Measurements from ENCODE around the gene S100A7A.
"Not testable (repeated sequence)": the region's sequence is repeated elsewhere in the genome, so short reads cannot be mapped to it uniquely, and the experiment has no call there.

S100A7A gene

DNA sequence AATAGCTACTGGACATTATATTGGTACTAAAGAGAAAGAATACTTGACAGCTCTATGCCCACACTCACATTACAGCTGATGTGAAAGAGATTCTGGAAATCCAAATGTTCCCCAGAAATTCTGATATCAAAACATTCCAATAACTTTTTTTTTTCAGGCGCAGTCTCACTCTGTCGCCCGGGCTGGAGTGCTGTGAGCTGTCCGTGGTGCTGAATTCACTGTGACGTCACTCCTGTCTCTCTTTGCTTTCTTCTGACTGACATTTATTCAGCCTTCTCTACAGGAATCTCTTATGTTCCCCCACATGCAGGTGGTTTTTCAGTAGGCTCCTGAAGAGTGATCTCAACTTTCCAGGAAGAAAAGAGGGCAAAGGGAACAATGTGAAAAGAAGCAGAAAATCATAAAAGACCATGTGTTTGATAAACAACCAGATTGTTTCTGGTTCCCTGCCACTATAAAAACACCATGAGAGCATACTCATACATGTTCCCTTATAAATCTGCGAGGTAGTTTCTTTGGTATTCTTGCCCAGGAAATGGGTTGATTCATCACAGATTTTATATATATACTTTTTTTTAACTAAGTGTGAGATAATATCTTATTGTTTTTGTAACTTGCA lies 6.2 kb downstream of the S100A7A start:
- peak; percentile 12 to 50 for DNase-seq (ENCODE audit: low read depth in 2 of 2, low spot score in 1 of 2)

DNA sequence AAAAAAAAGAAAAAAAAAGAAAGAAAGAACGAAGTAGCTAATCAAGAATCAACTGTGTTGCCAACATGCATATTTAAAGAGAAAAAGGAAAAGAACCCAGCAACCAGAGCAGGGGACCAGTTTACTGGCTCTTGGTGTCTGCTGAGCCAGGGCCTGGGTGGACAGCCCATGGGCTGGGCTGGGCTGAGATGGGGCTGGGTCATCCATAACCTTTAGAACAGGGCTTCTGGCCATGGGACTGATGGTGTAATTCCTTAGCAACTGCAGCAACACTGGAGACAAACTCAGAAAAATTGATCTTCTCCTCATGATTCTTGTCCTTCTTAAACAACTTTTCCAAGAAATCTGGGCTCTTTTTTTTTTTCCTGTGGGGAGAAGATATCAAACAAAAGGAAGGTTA lies 10.5 kb downstream of the S100A7A start:
- DNase-seq (ENCODE audit: low read depth in 2 of 2, low spot score in 1 of 2), result no peak

DNA sequence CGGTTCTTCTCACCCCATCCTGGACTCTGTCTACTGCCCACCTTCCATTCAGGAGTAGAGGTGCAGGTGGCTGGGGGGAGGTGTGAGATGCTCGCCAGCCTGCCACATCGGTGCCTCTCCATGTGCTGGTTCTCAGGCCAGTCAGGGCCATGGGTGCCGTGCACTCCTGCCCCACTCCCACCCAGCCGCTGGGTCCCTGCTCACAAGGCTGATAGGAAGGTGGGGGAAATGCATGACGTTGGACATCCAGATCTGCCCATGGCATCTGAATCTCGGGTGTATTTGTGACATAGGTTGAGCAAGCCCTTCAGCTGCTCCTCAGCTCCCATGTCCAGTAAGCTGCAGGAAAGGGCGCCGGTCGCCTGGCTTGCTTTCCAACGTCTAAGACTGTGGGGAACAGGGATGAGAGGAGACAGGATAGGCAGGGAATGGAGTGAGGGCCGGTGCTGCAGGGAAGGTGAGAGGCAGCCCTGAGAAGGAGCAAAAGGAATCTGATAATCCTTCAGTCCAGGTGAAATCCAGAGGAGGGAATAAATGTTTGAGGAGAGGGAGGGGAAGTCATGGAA lies 11.8 kb downstream of the S100A7A start:
- DNase-seq (ENCODE audit: low read depth in 2 of 2, low spot score in 1 of 2), result no peak

DNA sequence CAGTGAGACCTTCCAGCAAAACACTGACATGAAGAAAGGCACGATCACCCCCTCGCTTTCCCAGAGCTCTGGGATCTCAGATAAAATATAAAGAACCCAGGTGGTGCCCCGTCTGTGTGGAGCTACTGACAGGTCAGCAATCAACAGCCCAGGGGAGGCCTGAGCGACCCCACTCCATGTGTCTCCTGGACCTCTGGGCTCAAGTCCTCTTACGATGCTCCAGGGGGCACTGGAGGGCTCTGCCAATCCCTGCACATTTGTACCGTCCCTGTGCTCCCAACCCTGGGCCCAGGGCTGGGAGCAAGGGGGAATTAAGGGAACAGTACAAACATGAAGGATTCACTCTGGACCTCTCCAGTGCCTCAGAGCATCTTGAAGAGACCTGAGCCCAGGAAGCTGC lies 12.5 kb downstream of the S100A7A start:
- no peak for DNase-seq (ENCODE audit: low read depth in 2 of 2, low spot score in 1 of 2)

DNA sequence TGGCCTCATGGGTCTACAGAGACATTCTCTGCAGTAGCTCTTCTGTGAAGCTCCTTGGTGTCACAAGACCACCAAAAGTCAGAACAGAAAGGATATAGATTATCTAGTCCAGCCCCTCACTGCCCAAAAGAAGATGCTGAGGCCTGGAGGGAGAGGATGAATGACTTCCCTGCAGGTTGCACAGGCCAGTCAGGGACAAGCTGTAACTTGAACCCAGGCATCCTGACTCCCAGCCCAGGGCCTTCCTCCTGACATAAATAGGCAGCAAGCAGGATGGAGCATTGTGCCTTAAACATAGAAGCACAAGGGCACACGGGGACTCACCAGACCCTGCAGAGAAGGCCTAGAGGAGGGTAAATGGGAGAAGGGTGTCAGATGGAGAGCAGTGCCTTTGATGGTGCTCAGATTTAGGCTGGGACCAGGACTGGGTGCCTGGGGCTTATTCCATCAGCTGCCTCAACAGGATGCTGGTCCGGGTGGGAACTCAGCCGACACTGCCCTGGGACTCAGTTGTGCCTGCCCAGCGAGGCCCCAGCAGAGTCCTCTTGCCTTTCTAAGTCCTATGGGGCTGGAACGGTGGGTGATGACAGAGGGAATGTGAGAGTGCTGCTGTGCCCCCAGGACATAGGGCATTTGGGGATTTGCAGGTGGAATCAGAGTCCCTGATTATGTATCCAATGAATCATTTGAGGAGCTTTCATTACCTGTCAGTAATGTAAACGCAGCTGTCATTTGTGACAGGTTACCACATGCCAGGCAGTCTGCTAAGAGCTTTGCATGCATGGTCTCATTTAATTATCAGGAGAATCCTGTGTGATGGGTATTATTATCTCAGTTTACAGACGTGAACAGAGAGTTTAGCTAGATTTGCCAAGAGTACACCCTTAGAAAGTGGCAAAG lies 13.2 kb downstream of the S100A7A start:
- no peak for DNase-seq (ENCODE audit: low read depth in 2 of 2, low spot score in 1 of 2)

DNA sequence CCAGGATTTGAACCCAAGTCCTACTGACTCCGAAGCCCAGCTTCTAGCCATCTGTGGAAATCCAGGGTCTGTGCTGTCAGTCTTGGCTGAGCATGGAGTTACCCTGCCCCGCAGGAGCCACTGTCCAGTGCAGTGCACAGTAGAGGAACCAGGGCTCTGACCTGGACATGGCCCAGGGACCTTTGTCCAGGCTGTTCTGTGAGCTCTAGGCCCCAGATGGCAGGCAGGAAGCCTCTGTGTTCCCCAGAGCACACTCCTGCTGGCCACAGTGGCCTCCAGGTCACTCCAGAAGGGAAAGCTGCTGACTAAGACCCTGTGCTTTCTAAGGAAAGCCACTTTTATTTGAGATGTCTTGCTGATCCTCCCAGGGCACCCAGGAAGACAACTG lies 13.8 kb downstream of the S100A7A start:
- DNase-seq (ENCODE audit: low read depth in 2 of 2, low spot score in 1 of 2), result no peak

DNA sequence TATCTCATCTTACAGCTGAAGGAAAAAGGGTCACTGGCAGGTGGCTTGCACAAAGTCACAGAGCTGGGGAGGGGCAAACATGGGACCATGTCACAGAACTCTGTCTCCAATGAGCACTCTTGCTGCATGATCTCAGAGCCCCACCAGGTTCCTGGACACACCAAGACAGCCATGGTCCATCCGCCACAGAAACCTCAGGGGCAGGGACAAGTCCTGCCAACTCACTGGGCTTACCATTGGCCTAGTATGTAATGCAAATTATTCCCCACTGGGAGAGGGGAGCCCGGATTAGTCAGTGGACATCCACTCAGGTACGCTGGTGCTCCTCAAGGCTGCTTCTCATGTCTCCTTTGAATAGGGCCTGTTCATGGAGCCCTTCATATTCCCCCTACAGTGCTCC lies 14.2 kb downstream of the S100A7A start:
- DNase-seq (ENCODE audit: low read depth in 2 of 2, low spot score in 1 of 2), result no peak

DNA sequence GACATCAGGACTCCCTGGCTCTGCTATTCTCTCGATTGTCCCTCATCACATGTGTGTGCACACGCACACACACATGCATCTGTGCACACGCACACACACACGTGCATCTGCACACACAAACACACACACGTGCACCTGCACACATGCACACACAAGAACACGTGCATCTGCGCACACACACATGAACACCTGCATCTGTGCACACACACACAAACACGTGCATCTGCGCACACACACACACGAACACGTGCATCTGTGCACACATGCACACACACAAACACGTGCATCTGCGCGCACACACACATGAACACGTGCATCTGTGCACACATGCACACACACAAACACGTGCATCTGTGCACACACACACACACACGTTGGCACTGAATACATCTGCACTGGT lies 14.7 kb downstream of the S100A7A start:
- no peak for DNase-seq (ENCODE audit: low read depth in 2 of 2, low spot score in 1 of 2)

DNA sequence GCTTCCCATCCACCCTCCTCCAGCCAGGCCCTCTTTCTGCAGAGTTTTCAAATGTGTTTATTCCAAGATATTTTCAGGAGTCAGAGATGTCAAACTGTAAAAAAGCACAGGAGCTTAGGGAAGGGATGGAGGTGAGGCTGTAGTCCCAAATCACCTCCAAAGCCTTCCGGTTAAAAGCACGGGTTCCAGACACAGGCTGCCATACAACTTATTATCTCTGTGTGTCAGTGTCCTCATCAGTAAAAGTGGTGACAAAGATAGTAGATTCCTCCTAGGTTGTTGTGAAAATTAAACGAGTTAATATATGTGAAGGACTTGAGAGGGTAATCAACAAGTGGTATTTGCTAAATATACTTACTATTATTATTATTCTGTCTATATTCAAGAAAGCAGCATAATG lies 15.1 kb downstream of the S100A7A start:
- no peak for DNase-seq (ENCODE audit: low read depth in 2 of 2, low spot score in 1 of 2)

DNA sequence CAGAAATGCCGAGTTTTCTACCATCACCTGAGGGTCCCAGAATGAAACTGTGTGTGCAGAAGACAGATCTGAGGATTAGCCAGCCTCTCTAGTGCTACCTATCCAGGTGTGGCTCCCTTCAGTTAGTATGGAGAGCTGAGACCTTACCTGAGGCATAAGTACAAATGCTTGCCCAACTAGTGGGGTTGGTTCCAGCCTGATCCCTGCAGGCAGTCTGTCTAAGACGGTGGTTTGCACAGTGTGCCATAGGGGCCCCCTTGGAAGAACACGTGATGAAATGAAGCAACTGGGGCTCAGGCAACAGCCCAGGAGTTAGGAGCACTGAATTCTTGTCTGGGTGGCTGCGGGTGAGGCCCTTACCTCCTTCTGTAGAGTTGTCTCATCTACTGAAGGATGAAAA lies 15.6 kb downstream of the S100A7A start:
- no peak for DNase-seq (ENCODE audit: low read depth in 2 of 2, low spot score in 1 of 2)

DNA sequence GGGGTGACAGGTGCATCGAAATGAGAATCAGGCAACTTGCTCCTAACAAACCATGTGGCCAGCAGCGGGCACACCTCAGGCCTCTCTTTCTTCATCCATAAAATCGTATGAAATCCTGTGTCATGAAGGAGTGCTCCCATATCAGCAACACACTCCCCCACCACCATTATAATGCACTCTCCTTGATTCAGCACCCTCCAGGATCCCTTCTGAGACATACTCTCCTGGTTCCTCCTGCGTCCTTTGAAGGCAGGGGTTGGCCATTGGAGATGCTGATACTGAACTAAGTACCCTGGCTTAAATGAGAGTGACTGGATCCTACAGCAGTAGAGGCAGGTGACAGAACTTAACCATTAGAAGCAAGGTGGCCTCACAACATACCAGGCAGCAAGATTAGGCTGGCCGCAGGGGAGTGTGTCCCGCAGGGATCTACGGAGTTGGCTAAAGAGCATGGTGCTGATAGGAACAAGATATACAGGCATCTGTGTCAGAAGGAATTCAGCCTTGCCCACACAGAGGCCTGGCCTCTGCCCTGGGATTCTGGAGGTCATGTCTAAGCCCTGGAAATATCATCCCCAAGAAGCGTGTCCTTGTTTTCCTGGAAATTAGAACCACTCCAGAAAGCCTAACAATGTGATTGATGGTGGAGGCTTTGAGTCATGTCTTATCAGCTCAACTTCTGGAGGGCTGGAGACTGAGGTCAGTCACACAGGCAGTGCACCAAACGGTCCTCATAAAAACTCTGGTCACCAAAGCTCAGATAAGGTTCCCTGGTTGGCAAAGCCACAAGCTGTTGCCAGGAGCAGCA lies 16.8 kb downstream of the S100A7A start:
- DNase-seq (ENCODE audit: low read depth in 2 of 2, low spot score in 1 of 2), result no peak

DNA sequence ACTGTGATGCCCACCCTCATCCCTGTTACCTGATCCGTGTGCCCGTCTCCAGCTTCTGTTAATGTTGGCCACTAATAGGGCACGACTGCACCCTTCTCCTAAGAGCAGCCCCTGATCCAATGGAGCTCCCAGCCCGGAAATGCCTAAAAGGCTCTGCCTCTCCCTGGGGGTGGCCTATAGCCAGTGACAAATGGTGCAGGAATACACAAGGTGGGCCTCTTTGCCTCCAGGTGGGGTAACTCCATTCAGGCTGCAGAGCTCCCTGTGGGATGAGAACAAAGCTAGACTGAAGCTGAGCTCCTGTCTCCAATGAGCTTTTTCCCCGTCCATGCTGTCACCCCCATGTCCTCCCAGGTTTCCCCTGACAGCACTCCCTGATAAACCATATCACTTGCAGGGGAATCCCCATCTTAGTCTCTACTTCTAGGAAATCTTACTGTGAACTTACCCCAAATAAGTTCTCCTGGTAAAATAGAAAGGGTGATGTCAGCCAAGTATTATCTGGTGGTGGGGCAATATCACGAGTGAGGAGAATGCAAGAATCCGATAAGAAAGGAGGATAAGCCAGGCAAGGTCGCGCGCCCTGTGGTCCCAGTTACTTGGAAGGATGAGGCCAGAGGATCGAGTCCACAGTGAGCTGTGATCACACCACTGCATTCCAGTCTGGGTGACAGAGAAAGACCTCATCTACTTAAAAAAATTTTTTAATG lies 18.6 kb downstream of the S100A7A start:
- DNase-seq (ENCODE audit: low read depth in 2 of 2, low spot score in 1 of 2), result no peak

DNA sequence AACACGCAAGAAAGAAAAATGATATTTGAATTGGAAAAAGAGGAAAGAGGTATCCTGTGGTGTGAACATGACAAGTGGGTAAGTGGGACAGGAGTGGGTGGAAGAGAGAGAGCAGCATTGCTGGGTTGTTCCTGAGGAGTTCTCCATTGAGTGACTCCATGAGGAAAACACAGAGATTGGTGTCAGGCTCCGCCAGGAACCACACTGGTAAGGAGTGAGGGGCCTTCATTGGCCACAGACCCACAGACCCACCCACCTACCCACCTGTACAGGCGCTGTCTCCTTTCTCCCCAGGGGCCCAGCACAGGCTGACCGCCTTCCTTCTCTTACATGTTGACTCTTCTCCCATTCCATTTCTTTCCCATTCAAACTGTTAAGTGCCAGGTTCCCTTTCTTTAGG lies 20.9 kb downstream of the S100A7A start:
- DNase-seq (ENCODE audit: low read depth in 2 of 2, low spot score in 1 of 2), result no peak

DNA sequence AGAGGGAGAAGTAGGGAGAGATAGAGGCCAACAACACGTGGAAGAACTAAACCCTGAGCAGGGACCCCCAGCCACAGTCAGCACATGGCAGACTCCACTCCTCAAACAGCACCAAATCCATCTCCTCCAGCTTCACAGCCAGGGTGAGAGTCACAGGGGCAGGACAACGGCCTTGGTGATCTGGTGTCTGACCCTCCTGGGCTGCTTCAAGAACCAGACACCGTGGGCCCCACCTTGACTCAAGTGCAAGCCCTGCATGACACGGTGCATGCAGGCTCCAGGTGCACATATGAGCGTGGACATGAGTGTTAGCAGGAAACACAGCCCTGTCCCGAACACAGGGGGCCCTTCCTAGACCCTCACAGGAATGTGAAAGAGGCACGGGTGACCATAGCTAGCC lies 22.3 kb downstream of the S100A7A start:
- DNase-seq (ENCODE audit: low read depth in 2 of 2, low spot score in 1 of 2), result no peak

DNA sequence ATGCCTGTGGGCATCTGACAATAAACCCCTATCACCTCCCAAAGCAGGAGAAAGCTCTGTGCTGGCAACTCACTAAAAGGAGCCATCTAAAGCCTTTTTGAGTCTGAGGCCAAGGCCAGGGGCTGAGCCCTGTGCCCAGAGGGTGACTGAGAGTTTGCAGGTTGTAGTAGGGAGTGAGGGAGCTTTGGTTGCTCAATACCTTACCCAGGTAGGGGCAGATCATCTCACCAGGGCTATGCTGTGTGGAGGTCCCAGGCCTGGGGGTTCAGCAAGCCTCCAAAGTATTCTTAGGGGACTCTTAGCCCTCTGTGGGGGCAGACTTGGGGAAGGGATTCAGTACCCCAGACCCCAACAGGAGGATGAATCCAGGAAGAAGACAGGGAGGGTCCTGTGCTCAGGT lies 23.0 kb downstream of the S100A7A start:
- DNase-seq (ENCODE audit: low read depth in 2 of 2, low spot score in 1 of 2), result no peak

DNA sequence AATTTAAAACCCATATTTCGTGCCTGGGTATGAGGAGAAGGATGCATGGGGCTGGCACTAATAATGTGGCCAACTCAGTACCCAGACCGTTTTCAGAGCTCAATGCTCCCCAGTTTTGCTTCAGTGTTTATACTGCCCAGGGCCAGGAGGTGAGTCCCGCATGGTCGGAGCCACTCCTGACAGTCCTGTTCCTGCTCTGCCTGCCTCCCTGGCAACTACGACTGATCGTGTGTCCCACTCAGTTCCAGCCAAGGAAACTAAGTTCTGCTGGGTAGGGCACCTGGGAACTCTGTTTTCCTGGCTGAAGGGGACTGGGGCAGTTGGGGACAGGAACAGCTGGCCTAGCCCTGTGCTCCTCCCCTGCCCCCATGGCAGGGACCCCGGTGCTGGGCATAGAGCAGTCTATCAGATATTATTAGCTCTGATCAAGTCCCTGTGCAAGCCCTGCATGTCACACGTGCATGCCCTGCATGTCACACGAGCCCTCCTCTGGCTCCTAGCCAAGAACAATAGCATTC lies 25.0 kb downstream of the S100A7A start:
- DNase-seq (ENCODE audit: low read depth in 2 of 2, low spot score in 1 of 2), result no peak

DNA sequence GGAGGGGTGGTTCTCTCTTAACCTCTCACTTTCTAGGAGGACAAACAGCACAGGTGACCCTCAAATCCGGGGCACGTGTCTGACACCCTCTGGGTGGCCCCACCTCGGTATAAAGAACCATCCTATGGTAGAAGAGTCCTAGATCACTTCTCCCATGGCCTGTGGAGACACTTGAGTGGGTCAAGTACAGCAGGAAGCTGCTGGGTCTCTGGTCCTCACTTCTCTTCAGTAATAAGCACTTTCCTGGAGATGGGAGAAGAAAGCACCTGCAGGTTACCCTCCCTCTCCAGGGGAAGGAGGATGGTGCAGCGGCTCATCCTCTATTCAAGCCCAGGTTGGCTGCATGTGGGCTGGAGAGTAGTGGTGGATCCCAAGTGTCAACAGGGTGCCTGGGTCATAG lies 27.2 kb downstream of the S100A7A start:
- DNase-seq (ENCODE audit: low read depth in 2 of 2, low spot score in 1 of 2), result no peak

DNA sequence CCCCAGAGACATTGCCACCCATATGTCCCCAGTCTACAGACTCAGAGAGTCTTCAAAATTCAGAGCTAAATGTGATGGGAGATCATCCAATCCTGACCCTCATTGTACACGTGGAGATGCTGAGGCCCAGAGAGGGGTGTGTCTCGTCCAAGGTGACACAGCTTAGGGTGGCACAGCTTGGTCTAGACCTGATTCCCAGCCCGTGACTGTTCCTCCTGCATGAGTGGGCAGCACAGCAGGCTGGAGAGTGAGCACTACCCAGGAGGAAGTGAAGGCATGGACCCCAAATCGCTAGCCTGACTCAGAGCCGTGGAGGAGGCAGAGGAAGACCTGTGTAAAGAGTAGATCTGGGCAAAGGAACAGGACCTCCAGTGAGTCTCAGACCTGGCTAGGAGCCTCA lies 27.8 kb downstream of the S100A7A start:
- DNase-seq (ENCODE audit: low read depth in 2 of 2, low spot score in 1 of 2), result no peak

DNA sequence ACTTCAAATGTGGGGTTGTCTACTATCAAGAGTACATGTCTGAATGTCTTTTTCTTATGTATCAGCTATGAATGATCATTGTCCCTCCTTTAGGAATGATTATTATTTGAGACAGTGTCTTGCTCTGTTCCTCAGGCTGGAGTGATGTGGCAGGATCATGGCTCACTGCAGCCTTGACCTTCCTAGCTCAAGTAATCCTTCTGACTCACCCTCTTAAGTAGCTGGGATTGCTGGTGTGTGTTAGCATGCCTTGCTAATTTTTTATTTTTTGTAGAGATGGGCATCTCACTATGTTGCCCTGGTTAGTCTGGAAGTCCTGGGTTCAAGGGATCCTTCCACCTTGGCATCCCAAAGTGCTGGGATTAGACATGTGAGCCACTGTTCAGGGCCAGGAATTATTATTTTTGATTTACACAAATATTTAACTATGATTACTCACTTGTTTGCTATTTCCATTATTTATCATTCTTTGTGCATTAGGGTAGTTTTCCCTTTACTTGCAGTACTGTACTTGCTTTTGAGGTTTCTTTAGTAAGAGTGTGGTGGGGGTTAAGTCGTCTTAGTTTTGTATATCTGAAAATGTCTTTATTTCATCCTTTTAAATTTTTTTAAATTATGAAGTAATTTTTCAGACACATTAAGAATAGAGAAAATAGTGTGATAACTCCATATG lies 31.3 kb downstream of the S100A7A start:
- no peak for DNase-seq (ENCODE audit: low read depth in 2 of 2, low spot score in 1 of 2)

DNA sequence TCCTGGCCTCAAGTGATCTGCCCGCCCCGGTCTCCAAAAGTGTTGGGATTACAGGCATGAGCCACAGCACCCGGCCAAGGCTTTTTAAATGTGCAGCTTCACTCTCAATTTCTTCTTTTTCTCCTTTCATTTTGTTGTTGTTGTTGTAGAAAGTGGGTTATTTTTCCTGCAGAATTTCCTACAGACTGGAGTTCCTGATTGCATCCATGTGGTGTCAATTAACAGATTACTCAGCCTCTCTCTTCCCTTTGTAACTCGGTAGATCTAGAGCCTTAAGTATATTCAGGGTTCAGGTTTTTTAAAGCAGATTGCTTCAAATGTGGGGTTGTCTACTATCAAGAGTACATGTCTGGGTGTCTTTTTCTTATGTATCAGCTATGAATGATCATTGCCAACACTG lies 32.5 kb downstream of the S100A7A start:
- DNase-seq (ENCODE audit: low read depth in 2 of 2, low spot score in 1 of 2), result not testable (repeated sequence)

Data from stimulated activated CD8-positive, alpha-beta memory T cell treated with anti-CD3 and anti-CD28 coated beads, Interleukin-4, amount 100 ng/mL, for 4 hours (primary cell).